ENCODE measurements around the gene PFDN1. TPM values are rescaled to one million over a fixed set of nuclear protein-coding genes. Genes with fewer than 3 reads are reported as not detected.

PFDN1 gene
- total and polyA plus RNA-seq, 10 of the 15 experiments (the other 5 are each of a cell fraction or from before 2014, with no cell fraction given): 62.9 to 193 (median 102) TPM

DNA sequence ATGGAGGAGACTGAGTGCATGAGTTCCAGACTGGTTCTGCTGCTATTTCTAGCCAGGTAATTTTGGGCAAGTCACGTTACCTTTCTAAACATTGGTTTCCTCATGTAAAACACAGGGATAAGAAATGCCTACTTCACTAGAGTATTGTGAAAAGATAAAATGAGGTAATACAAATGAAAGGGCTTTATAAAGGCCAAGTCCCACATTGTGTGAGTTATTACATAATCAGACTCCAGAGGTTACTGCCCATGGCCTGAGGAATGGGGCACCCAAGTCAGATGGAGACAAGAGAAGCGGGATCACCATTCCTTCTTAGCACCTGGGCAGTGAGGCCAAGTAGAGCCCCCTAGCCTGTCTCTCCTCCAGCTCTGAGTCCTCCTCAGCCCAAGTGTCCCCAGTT is 36.0 kb upstream of the PFDN1 start:
- Histone ChIP-seq H3K9ac (ENCODE audit: control insufficient read depth, insufficient read depth, low read length) (no peak overlapping the region), H2AFZ (ENCODE audit: control insufficient read depth, low read depth, low read length) (no peak overlapping the region), H4K20me1 (ENCODE audit: control insufficient read depth, insufficient read depth) (no peaks in the 10 kb centered on the region), H3K36me3 (ENCODE audit: control insufficient read depth in 2 of 2, insufficient read depth in 2 of 2, low read length in 1 of 2) (no peaks in the 10 kb centered on the region; a peak in 2 of 4 replicates), H3K27ac (ENCODE audit: control insufficient read depth, insufficient read depth) (no peak overlapping the region), H3K4me2 (ENCODE audit: control insufficient read depth, insufficient read depth) (no peak overlapping the region), H3K4me1 (ENCODE audit: control insufficient read depth, insufficient read depth, low read length) (peaks cover 36% of the 10 kb centered on the region), H3K4me3 (no peak overlapping the region), H3K9me3 (replicated peaks; ENCODE audit: control insufficient read depth, insufficient read depth, low read length) (no peaks in the 10 kb centered on the region), H3K27me3 (replicated peaks in 1 of 2; ENCODE audit: control insufficient read depth in 2 of 2, insufficient read depth in 2 of 2, low read length in 1 of 2) (no peaks in the 10 kb centered on the region), H3K79me2 (ENCODE audit: control insufficient read depth, insufficient read depth, low read length) (peaks cover 3% of the 10 kb centered on the region)
- in situ Hi-C loops (cut with MboI) (no loop called here), intact Hi-C loops (cut with micrococcal nuclease; ENCODE audit: unreplicated experiment) (no loop called here)
- ATAC-seq (no peak), FAIRE-seq (no peak), DNase-seq (ENCODE audit: low read depth, low spot score) (no peak)
- ChIA-PET SMC1A (ENCODE audit: uncharacterized antibody, unreplicated experiment) (no interaction called here), RAD21 (ENCODE audit: unreplicated experiment) (no interaction called here), CTCF (no interaction called here), POLR2A (no interaction called here)
- no TSS peak for BruUV-seq (replicated peaks)
- no peak for TF ChIP-seq POLR2AphosphoS5 (IDR thresholded peaks at IDR 0.05; ENCODE audit: low read length)
- no peak for TF ChIP-seq SIN3A (IDR thresholded peaks at IDR 0.05; ENCODE audit: low read depth, low read length)
- no peak for TF ChIP-seq SREBF1 (IDR thresholded peaks at IDR 0.05; ENCODE audit: low read length)
- TF ChIP-seq TARDBP (IDR thresholded peaks at IDR 0.05; ENCODE audit: borderline replicate concordance): no peak
- TF ChIP-seq RBBP5 (conservative IDR thresholded peaks at IDR 0.05): no peak
- no peak for TF ChIP-seq CHD1 (IDR thresholded peaks at IDR 0.05; ENCODE audit: low read depth, low read length)
- no peak for TF ChIP-seq CBX3 (IDR thresholded peaks at IDR 0.05; ENCODE audit: borderline replicate concordance, low read depth)
- TF ChIP-seq, protein P1, sequence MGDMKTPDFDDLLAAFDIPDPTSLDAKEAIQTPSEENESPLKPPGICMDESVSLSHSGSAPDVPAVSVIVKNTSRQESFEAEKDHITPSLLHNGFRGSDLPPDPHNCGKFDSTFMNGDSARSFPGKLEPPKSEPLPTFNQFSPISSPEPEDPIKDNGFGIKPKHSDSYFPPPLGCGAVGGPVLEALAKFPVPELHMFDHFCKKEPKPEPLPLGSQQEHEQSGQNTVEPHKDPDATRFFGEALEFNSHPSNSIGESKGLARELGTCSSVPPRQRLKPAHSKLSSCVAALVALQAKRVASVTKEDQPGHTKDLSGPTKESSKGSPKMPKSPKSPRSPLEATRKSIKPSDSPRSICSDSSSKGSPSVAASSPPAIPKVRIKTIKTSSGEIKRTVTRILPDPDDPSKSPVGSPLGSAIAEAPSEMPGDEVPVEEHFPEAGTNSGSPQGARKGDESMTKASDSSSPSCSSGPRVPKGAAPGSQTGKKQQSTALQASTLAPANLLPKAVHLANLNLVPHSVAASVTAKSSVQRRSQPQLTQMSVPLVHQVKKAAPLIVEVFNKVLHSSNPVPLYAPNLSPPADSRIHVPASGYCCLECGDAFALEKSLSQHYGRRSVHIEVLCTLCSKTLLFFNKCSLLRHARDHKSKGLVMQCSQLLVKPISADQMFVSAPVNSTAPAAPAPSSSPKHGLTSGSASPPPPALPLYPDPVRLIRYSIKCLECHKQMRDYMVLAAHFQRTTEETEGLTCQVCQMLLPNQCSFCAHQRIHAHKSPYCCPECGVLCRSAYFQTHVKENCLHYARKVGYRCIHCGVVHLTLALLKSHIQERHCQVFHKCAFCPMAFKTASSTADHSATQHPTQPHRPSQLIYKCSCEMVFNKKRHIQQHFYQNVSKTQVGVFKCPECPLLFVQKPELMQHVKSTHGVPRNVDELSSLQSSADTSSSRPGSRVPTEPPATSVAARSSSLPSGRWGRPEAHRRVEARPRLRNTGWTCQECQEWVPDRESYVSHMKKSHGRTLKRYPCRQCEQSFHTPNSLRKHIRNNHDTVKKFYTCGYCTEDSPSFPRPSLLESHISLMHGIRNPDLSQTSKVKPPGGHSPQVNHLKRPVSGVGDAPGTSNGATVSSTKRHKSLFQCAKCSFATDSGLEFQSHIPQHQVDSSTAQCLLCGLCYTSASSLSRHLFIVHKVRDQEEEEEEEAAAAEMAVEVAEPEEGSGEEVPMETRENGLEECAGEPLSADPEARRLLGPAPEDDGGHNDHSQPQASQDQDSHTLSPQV (IDR thresholded peaks at IDR 0.05): no peak
- TF ChIP-seq, protein P2, sequence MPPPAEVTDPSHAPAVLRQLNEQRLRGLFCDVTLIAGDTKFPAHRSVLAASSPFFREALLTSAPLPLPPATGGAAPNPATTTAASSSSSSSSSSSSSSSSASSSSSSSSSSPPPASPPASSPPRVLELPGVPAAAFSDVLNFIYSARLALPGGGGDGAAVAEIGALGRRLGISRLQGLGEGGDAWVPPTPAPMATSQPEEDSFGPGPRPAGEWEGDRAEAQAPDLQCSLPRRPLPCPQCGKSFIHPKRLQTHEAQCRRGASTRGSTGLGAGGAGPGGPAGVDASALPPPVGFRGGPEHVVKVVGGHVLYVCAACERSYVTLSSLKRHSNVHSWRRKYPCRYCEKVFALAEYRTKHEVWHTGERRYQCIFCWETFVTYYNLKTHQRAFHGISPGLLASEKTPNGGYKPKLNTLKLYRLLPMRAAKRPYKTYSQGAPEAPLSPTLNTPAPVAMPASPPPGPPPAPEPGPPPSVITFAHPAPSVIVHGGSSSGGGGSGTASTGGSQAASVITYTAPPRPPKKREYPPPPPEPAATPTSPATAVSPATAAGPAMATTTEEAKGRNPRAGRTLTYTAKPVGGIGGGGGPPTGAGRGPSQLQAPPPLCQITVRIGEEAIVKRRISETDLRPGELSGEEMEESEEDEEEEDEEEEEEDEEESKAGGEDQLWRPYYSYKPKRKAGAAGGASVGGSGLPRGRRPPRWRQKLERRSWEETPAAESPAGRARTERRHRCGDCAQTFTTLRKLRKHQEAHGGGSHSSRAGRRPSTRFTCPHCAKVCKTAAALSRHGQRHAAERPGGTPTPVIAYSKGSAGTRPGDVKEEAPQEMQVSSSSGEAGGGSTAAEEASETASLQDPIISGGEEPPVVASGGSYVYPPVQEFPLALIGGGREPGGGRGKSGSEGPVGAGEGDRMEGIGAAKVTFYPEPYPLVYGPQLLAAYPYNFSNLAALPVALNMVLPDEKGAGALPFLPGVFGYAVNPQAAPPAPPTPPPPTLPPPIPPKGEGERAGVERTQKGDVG (CRISPR knock-in tag; IDR thresholded peaks at IDR 0.05): no peak
- TF ChIP-seq SPI1 (IDR thresholded peaks at IDR 0.05; ENCODE audit: borderline replicate concordance, insufficient read depth, low read depth, low read length): no peak
- no peak for TF ChIP-seq NFYB (IDR thresholded peaks at IDR 0.05; ENCODE audit: insufficient read depth, low read depth, low read length)
- 76% methylated on average over 2 of the region's 2 CpGs for WGBS (ENCODE audit: insufficient coverage, insufficient replicate concordance, low lambda C conversion rate, missing lambda C conversion rate)
